ENCODE measurements around the gene IMPG2.

The IMPG2 gene

DNA sequence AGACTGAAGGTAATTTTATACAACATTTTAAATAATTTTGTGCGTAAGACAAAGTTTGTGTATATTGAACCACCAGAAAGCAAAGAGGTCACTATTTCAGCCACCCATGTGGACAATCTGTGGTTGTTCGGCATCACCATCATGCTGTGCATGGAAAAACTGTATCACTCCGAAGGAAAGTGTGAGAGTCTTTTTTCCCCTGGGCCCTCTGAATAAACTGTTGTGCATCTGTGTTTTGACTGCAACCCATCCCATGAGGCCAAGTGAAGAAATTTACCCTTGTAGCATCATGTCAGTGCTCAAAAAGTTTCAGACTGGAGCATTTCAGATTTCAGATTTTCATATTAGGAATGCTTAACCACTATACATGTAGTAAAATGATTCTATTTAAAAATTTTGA lies 85.3 kb downstream of the IMPG2 start:
- no peak overlapping the region for H3K18ac ChIP-seq (ENCODE audit: low read depth in 1 of 2, low read length in 2 of 2)
- H4K91ac ChIP-seq (ENCODE audit: low read length): no peak overlapping the region
- H2AK5ac ChIP-seq (ENCODE audit: low read length, severe bottlenecking): no peak overlapping the region
- H3K36me3 ChIP-seq (ENCODE audit: control insufficient read depth in 1 of 2, insufficient read depth in 2 of 2, low read depth in 1 of 2, low read length in 2 of 2): no peaks in the 10 kb centered on the region
- no peak overlapping the region for H2AFZ ChIP-seq (ENCODE audit: low read depth, low read length)
- no peak overlapping the region for H3K23ac ChIP-seq (ENCODE audit: low read length in 2 of 2)
- DNase-seq: no peak
- H3K9me3 ChIP-seq (ENCODE audit: control insufficient read depth, low read length): no peaks in the 10 kb centered on the region
- H3K4me3 ChIP-seq (ENCODE audit: insufficient read depth in 1 of 2, low read depth in 1 of 2, low read length in 2 of 2): no peak overlapping the region
- no peak overlapping the region for H3K27ac ChIP-seq (ENCODE audit: low read length, poor library complexity, severe bottlenecking)
- no peak overlapping the region for H4K8ac ChIP-seq (ENCODE audit: low read length)
- no peak overlapping the region for H3K9ac ChIP-seq (ENCODE audit: low read length)
- no peak overlapping the region for H2BK120ac ChIP-seq (ENCODE audit: low read depth, low read length)
- no peaks in the 10 kb centered on the region for H3K79me1 ChIP-seq (replicated peaks; ENCODE audit: low read length, poor library complexity, severe bottlenecking)
- H3K14ac ChIP-seq (ENCODE audit: low read length in 2 of 2): no peak overlapping the region
- WGBS: 96% methylated on average over 3 of the region's 3 CpGs
- no peak overlapping the region for H2BK5ac ChIP-seq (ENCODE audit: low read depth, low read length, poor library complexity, severe bottlenecking)
- peaks cover 0 to 5% of the 10 kb centered on the region in 2 experiments for H3K27me3 ChIP-seq (ENCODE audit: control insufficient read depth in 1 of 2, insufficient read depth in 1 of 2, low read length in 2 of 2)
- H3K4me1 ChIP-seq (ENCODE audit: control insufficient read depth, insufficient read depth, low read depth, low read length): no peaks in the 10 kb centered on the region
- H2BK12ac ChIP-seq (ENCODE audit: low read length in 2 of 2): no peak overlapping the region
- H3K4ac ChIP-seq (ENCODE audit: low read depth in 1 of 2, low read length in 2 of 2): no peak overlapping the region
- no peak overlapping the region for H3K4me2 ChIP-seq (ENCODE audit: low read length, poor library complexity, severe bottlenecking)
- H2BK15ac ChIP-seq (ENCODE audit: low read depth, poor library complexity, severe bottlenecking): no peak overlapping the region

DNA sequence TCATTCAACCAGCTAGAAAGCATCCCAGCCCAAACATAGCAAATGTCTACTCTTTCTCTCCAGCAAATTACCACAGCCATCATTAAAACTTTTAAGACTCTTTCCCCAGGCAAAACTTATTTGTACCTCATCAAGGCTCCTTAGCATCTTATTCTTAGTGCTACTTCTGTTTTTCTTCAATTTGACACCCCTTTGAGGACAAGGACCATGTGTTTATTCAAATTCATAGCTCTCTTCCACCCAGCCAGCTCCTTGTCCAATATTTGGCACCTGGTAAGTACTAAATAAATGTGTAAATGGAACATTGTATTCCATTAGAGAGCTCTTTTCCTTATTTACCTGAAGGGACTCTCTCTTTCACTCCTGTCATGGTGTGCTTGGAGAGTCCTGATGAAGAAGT lies 89.8 kb downstream of the IMPG2 start:
- no peaks in the 10 kb centered on the region for H3K9me3 ChIP-seq (ENCODE audit: control insufficient read depth, low read length)
- H2BK5ac ChIP-seq (ENCODE audit: low read depth, low read length, poor library complexity, severe bottlenecking): no peak overlapping the region
- H2AFZ ChIP-seq (ENCODE audit: low read depth, low read length): no peak overlapping the region
- H3K27me3 ChIP-seq (ENCODE audit: control insufficient read depth in 1 of 2, insufficient read depth in 1 of 2, low read length in 2 of 2): no peaks in the 10 kb centered on the region
- no peaks in the 10 kb centered on the region for H3K4me1 ChIP-seq (ENCODE audit: control insufficient read depth, insufficient read depth, low read depth, low read length)
- H3K4ac ChIP-seq (ENCODE audit: low read depth in 1 of 2, low read length in 2 of 2): no peak overlapping the region
- H3K23ac ChIP-seq (ENCODE audit: low read length in 2 of 2): no peak overlapping the region
- DNase-seq: no peak
- no peak overlapping the region for H3K4me3 ChIP-seq (ENCODE audit: insufficient read depth in 1 of 2, low read depth in 1 of 2, low read length in 2 of 2)
- H3K27ac ChIP-seq (ENCODE audit: low read length, poor library complexity, severe bottlenecking): no peak overlapping the region
- no peak overlapping the region for H2BK12ac ChIP-seq (ENCODE audit: low read length in 2 of 2)
- no peak overlapping the region for H3K14ac ChIP-seq (ENCODE audit: low read length in 2 of 2)
- H4K8ac ChIP-seq (ENCODE audit: low read length): no peak overlapping the region
- H3K36me3 ChIP-seq (ENCODE audit: control insufficient read depth in 1 of 2, insufficient read depth in 2 of 2, low read depth in 1 of 2, low read length in 2 of 2): no peaks in the 10 kb centered on the region
- no peak overlapping the region for H2BK120ac ChIP-seq (ENCODE audit: low read depth, low read length)
- H3K4me2 ChIP-seq (ENCODE audit: low read length, poor library complexity, severe bottlenecking): no peak overlapping the region
- H3K9ac ChIP-seq (ENCODE audit: low read length): no peak overlapping the region
- no peak overlapping the region for H4K91ac ChIP-seq (ENCODE audit: low read length)
- H3K79me1 ChIP-seq (replicated peaks; ENCODE audit: low read length, poor library complexity, severe bottlenecking): no peaks in the 10 kb centered on the region
- no peak overlapping the region for H2AK5ac ChIP-seq (ENCODE audit: low read length, severe bottlenecking)
- H2BK15ac ChIP-seq (ENCODE audit: low read depth, poor library complexity, severe bottlenecking): no peak overlapping the region
- H3K18ac ChIP-seq (ENCODE audit: low read depth in 1 of 2, low read length in 2 of 2): no peak overlapping the region

DNA sequence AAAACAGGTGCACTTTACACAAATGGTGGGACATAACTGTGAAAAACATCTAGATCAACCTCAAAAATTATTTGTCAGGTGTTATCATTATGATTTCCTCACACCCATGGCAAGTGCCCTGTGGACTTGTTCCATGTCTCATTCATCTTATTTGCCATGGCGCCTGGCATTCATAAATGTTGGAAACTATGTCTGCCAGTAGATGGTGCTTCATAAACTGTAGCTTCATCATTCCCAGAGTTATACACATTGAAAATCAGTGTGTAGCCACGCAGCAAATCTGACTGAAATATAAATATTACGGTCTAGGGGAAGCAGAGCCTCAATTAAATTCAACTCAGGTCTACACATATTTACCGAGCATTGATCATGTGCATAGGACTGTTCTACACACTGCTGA lies 90.7 kb downstream of the IMPG2 start:
- no peak overlapping the region for H2BK15ac ChIP-seq (ENCODE audit: low read depth, poor library complexity, severe bottlenecking)
- no peaks in the 10 kb centered on the region for H3K9me3 ChIP-seq (ENCODE audit: control insufficient read depth, low read length)
- no peak overlapping the region for H3K14ac ChIP-seq (ENCODE audit: low read length in 2 of 2)
- no peak overlapping the region for H3K23ac ChIP-seq (ENCODE audit: low read length in 2 of 2)
- no peaks in the 10 kb centered on the region for H3K79me1 ChIP-seq (replicated peaks; ENCODE audit: low read length, poor library complexity, severe bottlenecking)
- no peak overlapping the region for H3K27ac ChIP-seq (ENCODE audit: low read length, poor library complexity, severe bottlenecking)
- no peaks in the 10 kb centered on the region for H3K4me1 ChIP-seq (ENCODE audit: control insufficient read depth, insufficient read depth, low read depth, low read length)
- H2BK5ac ChIP-seq (ENCODE audit: low read depth, low read length, poor library complexity, severe bottlenecking): no peak overlapping the region
- no peaks in the 10 kb centered on the region for H3K36me3 ChIP-seq (ENCODE audit: control insufficient read depth in 1 of 2, insufficient read depth in 2 of 2, low read depth in 1 of 2, low read length in 2 of 2)
- no peak overlapping the region for H2AK5ac ChIP-seq (ENCODE audit: low read length, severe bottlenecking)
- no peak overlapping the region for H3K4me2 ChIP-seq (ENCODE audit: low read length, poor library complexity, severe bottlenecking)
- no peak overlapping the region for H2BK120ac ChIP-seq (ENCODE audit: low read depth, low read length)
- DNase-seq: no peak
- no peak overlapping the region for H3K9ac ChIP-seq (ENCODE audit: low read length)
- H2AFZ ChIP-seq (ENCODE audit: low read depth, low read length): no peak overlapping the region
- no peak overlapping the region for H3K18ac ChIP-seq (ENCODE audit: low read depth in 1 of 2, low read length in 2 of 2)
- no peak overlapping the region for H2BK12ac ChIP-seq (ENCODE audit: low read length in 2 of 2)
- no peak overlapping the region for H4K91ac ChIP-seq (ENCODE audit: low read length)
- H3K4ac ChIP-seq (ENCODE audit: low read depth in 1 of 2, low read length in 2 of 2): no peak overlapping the region
- H3K4me3 ChIP-seq (ENCODE audit: insufficient read depth in 1 of 2, low read depth in 1 of 2, low read length in 2 of 2): no peak overlapping the region
- 95% methylated on average over 4 of the region's 4 CpGs for WGBS
- H4K8ac ChIP-seq (ENCODE audit: low read length): no peak overlapping the region
- H3K27me3 ChIP-seq (ENCODE audit: control insufficient read depth in 1 of 2, insufficient read depth in 1 of 2, low read length in 2 of 2): no peaks in the 10 kb centered on the region

DNA sequence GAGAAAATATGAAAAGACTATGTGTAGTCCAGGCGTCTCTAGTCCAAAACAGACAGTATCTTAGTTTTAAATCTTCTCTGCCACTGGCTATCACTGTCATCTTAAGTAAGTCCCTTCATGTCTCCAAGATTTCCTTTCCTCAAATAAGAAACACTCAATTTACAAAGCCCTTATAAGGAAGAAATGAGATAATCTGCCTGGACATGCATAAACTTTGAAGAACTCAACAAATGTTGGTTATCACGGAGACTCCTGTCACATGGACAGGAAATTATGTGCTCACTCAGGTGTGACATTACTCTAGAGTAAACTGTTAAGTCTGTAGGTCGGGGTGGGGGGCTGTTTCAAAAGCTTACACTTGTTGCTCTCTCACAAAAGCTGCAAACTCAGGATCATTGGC lies 91.9 kb downstream of the IMPG2 start:
- no peak for DNase-seq
- Histone ChIP-seq H3K27me3 (ENCODE audit: control insufficient read depth in 1 of 2, insufficient read depth in 1 of 2, low read length in 2 of 2) (no peaks in the 10 kb centered on the region), H2BK15ac (ENCODE audit: low read depth, poor library complexity, severe bottlenecking) (no peak overlapping the region), H3K4me2 (ENCODE audit: low read length, poor library complexity, severe bottlenecking) (no peak overlapping the region), H3K18ac (ENCODE audit: low read depth in 1 of 2, low read length in 2 of 2) (no peak overlapping the region), H2BK12ac (ENCODE audit: low read length in 2 of 2) (no peak overlapping the region), H2AK5ac (ENCODE audit: low read length, severe bottlenecking) (no peak overlapping the region), H3K79me1 (replicated peaks; ENCODE audit: low read length, poor library complexity, severe bottlenecking) (no peaks in the 10 kb centered on the region), H3K4me3 (ENCODE audit: insufficient read depth in 1 of 2, low read depth in 1 of 2, low read length in 2 of 2) (no peak overlapping the region), H4K8ac (ENCODE audit: low read length) (no peak overlapping the region), H2BK5ac (ENCODE audit: low read depth, low read length, poor library complexity, severe bottlenecking) (no peak overlapping the region), H3K27ac (ENCODE audit: low read length, poor library complexity, severe bottlenecking) (no peak overlapping the region), H3K9me3 (ENCODE audit: control insufficient read depth, low read length) (no peaks in the 10 kb centered on the region), H3K36me3 (ENCODE audit: control insufficient read depth in 1 of 2, insufficient read depth in 2 of 2, low read depth in 1 of 2, low read length in 2 of 2) (no peaks in the 10 kb centered on the region), H2BK120ac (ENCODE audit: low read depth, low read length) (no peak overlapping the region), H3K9ac (ENCODE audit: low read length) (no peak overlapping the region), H4K91ac (ENCODE audit: low read length) (no peak overlapping the region), H3K4ac (ENCODE audit: low read depth in 1 of 2, low read length in 2 of 2) (no peak overlapping the region), H3K14ac (ENCODE audit: low read length in 2 of 2) (no peak overlapping the region), H3K4me1 (ENCODE audit: control insufficient read depth, insufficient read depth, low read depth, low read length) (no peaks in the 10 kb centered on the region), H3K23ac (ENCODE audit: low read length in 2 of 2) (no peak overlapping the region), H2AFZ (ENCODE audit: low read depth, low read length) (no peak overlapping the region)
- 68% methylated on average over 3 of the region's 3 CpGs for WGBS

Measured in mesenchymal stem cell (in vitro differentiated cells and primary cell).